Activated CD4-positive, alpha-beta T cell treated with anti-CD3 and anti-CD28 coated beads for 24 hours (primary cell): ENCODE data around the gene KIF18B.

ENCODE experiments used
- DNase-seq, 2 donors: peaks; one replicate each; pipeline ENCODE4 v3.0.0-alpha.2; 2020; ENCODE audit warnings: low read depth in 2 of 2

Gene KIF18B

DNA sequence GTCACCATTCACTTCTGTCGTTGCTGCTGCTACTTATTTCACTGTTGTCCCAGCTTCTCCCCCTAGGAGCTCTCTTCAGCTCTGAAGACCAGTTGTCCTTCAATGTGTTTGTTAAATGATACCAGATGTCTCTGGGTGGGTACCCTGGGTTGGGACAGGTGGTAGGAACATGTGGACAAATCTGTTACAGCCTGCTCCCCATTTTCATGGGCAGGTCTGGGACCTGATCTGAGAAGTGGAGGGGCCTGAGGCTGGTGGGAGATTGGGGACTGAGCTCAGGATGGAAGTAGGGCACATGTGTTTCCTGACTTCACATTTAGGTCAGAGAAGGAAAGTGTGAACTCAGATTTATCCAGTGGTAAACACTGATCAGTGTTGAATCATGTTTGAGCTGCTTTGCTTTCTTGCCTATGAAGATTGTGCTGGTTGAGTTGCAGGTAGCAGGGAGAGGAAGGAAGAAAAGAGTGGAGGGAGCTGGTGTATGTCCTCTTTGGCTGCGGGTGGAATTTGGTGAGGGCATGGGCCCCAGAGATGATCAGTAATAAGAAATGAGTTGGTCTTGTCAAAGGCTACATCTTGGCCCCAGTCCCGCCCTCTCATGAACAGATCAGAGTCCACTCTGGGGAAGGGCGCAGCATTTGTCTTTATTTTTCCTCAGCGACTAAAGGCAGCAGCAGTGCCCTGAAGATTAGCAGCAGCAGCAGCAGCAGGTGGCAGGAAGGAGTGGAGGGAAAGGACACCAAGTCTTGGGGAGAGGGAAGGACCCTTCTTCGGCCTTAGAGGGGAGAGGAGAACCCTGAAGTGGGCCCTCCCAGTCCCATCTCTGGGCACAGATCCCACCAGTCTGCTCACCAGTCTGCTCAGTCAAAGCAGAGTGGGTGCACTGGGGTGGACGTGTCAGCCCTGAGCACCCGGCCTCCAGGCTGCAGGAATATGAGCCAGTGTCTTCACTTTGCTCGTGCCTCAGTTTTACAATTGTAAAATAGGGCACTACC, 42.3 kb downstream of the KIF18B start:
- DNase-seq, result no peak

- DNase-seq, result no peak
These were observed 43.3 kb downstream of the KIF18B start for GRCh38 chr17:44904001-44904984.

DNA sequence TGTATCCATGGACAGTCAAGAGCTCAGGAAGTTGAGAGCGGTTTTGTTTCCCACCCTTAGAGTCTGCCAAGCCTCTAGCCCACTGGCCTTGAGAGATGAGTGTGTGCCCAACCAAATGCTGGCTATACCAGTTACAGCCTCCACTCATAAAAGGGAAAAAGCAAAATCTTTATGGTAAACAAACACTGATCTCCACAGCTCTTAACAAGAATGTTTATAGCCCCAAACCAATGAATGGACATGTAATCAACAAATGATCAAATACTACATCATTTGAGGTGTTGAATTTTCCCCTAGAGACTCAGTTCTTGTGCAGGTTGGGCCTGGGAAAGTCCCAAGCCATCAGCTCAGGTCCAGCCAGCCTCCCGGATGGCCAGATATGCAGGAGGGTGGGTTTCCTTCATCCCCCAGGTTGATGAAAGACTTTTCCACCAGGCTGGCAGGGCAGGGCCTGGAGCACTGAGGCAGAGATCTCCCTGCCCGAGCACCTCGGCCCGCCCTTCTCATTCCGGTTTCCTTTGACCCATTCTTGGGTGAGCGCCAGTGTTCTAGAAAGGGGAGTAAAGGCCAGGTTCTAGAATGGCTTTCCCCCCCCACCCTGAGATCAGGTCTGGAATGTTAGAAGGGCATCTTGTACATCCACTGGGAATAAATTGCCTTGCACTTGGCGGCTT, 44.4 kb downstream of the KIF18B start:
- DNase-seq, result no peak

GRCh38 chr17:44902135-44902760, 45.3 kb downstream of the KIF18B start:
- no peak for DNase-seq

DNA sequence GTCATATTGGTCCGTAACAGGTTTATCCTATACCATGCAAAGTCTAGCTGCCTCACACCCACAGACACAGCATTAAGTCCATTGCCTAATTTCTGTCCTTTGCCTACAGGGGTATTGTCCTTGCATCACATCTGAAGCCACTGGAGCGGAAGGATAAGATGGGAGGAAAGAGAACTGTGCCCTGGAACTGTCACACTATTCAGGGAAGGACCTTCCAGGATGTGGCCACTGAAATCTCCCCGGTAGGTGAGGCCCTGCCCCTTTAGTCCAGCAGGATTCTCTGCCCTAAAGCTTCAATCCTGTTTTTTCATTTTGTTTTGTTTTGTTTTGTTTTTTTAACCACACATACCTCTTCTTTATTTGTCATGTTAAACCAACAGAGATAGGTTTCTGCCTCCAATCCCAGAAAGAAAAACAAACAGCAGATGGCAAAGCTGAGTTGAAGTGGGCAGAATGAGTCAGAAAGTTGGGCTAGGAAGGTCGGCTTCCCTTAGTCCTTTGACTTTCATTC, 46.1 kb downstream of the KIF18B start:
- DNase-seq, result no peak

GRCh38 chr17:44900894-44901293, 46.7 kb downstream of the KIF18B start:
- DNase-seq, result no peak

DNA sequence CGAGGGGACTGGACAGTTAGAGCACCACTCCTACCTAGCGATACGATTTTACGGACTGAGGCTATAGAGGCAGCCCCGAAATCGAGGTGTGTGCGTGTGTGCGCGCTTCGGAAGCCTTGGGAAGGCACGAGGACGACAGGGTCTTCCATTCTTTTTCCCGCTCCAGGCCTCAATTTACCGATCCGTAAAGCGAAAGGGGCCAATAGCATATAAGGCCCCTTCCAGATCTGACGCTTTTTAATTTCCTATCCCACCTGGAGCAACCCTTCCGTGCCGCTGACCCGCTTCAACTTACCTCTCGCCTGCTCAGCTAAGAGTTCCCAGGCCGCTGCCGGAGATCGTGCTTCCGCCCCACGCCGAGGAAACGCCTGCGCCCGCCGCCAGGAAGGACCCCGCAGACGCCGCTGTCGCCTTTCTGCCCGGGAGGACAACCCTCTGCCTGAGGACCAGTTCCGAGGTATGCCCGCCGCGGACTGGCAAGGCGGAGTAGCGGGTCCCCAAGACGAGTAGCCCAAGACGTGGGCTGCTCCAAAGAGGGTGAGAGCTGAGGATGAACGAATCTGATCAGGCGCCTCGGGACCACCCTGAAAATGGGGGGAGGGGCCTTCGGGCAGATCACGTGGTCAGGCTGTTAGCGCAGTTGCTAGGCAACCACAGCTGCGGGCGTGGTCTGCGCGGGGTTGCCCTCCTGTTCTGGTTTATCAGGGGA, 48.3 kb downstream of the KIF18B start, which contains the start of gene EFTUD2:
TSS of gene EFTUD2 (minus strand) at position 372 of the 709 bp plus-strand sequence. CDS start 4,924 bp downstream, outside the sequence.
- DNase-seq, result peak; percentile 86 to 88

- no peak for DNase-seq
These were observed 48.9 kb downstream of the KIF18B start for GRCh38 chr17:44898768-44899073.

GRCh38 chr17:44894642-44895041, 52.9 kb downstream of the KIF18B start:
- DNase-seq, result no peak

DNA sequence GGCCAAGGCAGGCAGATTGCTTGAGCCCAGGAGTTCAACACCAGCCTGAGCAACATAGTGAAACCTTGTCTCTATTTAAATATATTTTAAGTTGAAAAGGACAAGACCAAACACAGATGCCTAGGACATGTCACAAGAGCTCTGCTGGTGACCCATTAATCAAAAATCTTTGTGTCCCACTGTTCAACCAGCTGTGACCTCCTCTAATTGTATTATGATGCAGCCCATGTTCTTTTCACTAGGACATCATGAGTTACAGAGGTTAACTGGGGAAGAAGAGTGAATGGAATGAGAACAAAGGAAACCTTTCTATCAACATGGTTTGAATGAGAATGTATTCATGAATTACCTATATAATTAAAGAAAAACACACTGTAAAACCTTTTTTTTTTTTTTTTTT, 55.3 kb downstream of the KIF18B start:
- no peak for DNase-seq

GRCh38 chr17:44889003-44889402, 58.6 kb downstream of the KIF18B start:
- DNase-seq, result no peak

- DNase-seq, result no peak
These were observed 59.3 kb downstream of the KIF18B start for GRCh38 chr17:44887971-44888954.

DNA sequence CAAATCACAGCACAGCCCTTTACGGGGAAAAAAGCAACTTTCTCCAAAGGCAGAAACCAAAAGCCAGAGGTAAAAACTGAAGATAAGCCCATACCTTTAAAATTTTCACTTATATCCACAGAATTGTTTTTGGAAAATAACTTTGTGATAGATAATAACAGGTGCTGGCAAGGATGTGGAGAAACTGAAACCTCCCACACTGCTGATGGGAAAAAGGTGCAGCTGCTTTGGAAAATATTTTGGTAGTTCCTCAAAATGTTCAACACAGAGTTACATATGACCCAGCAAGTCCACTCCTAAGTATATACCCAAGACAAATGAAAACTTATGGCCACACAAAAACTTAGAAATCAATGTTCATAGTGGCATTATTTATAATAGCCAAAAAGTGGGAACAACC, 60.6 kb downstream of the KIF18B start:
- no peak for DNase-seq

- no peak for DNase-seq
These were observed 62.6 kb downstream of the KIF18B start for GRCh38 chr17:44884941-44885340.

DNA sequence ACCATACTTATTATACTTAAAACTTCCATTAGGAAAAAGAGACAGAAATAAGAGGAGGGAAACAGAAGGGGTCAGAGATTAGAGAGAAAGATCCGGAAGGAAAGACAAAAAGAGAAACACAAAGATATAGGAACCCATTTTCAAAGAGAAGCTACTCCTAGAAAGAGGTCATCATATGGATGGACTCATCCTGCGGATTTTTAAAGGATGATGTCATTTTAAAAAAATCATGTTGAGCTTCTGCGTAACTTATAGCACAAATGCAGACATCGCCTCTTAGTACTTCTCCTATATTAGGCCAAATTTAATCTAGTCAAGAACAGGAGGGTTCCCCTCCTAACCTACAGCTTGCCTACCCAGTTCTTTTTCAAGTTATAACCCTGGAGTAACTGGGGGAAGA, 66.4 kb downstream of the KIF18B start:
- DNase-seq, result no peak

DNA sequence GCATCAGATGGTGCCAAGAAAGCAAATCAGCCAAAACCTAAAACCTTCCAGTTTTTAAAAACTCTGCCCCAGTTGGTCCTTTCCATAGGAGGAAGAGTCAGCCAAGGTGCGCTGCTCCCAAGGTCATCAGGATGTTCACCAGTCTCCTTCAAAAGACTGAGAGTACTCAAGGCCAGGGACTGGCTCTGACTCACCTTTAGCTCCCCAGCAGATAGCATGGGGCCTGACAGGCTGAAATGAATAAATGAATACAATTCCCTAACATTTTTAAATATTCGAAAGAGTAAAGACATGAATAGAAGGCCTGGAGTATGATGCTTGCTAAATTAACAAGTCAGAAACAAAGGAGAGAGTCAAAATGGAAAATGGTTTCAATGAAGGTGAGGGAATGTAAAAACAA, 67.5 kb downstream of the KIF18B start:
- no peak for DNase-seq

GRCh38 chr17:44879376-44879775, 68.2 kb downstream of the KIF18B start:
- no peak for DNase-seq

DNA sequence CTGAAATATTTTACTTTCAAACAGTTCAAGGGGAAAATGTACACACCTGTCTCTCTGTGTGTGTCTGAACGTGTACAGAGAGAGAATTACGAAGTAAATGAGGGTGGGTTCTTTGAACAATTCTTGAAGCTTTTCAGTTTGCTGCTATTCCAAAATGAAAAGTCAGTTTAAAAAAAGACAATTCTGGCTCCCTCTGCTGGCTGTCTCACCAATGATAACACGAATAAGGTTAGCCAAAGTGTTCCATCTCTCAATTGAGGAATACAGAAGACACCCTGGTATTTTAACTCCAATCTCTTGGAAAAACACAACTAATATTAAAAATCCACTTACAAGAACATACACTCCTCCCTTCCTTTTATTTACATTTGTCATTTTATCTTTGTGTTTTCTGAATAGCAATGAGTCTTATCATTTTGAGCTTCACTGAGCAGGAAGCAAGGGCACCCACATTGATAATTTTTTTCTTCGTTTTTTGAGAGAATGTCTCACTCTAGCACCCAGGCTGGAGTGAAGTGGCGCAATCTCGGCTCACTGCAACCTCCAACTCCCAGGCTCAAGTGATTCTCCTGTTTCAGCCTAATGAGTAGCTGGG, 68.8 kb downstream of the KIF18B start:
- DNase-seq, result no peak

- no peak for DNase-seq
These were observed 70.5 kb downstream of the KIF18B start for GRCh38 chr17:44877121-44877520.
